H9 (cell line): ENCODE results near the gene FAM13B. TPM values are rescaled to one million over a fixed set of nuclear protein-coding genes. Genes with fewer than 3 reads are reported as not detected.

Source experiments
- DNase-seq: peaks from one replicate; pipeline ENCODE4 v3.0.0-alpha.2; 2017
- H2AFZ ChIP-seq: one replicate; pipeline ENCODE4 v1.6.1; 2013; ENCODE audit warnings: mild to moderate bottlenecking, low read length, control low read depth, moderate library complexity
- H2AK5ac ChIP-seq: 2 replicates; pipeline ENCODE4 v1.6.1; 2013; ENCODE audit warnings: low read length, control low read depth, mixed read lengths; ENCODE audit not compliant: insufficient read length
- H2BK120ac ChIP-seq: one replicate; pipeline ENCODE4 v1.6.1; 2013; ENCODE audit warnings: low read depth, mild to moderate bottlenecking, low read length, control low read depth, inconsistent platforms; ENCODE audit not compliant: poor library complexity, severe bottlenecking
- H2BK12ac ChIP-seq: 2 replicates; pipeline ENCODE4 v1.6.1; 2013; ENCODE audit warnings: low read length, control low read depth, mixed read lengths, low read depth; ENCODE audit not compliant: insufficient read length
- H2BK15ac ChIP-seq: 2 replicates; pipeline ENCODE4 v1.6.1; 2013; ENCODE audit warnings: low read depth, low read length, control low read depth
- H2BK20ac ChIP-seq: one replicate; pipeline ENCODE4 v1.6.1; 2013; ENCODE audit warnings: low read depth, mild to moderate bottlenecking, low read length, control low read depth, inconsistent platforms; ENCODE audit not compliant: poor library complexity, severe bottlenecking
- H2BK5ac ChIP-seq: 2 replicates; pipeline ENCODE4 v1.6.1; 2013; ENCODE audit warnings: low read length, control low read depth, mixed read lengths; ENCODE audit not compliant: insufficient read length
- H3K14ac ChIP-seq: 2 replicates; pipeline ENCODE4 v1.6.1; 2013; ENCODE audit warnings: low read length, control low read depth; ENCODE audit not compliant: insufficient read depth
- H3K18ac ChIP-seq: 2 replicates; pipeline ENCODE4 v1.6.1; 2013; ENCODE audit warnings: low read depth, mild to moderate bottlenecking, mixed read lengths, low read length, control low read depth; ENCODE audit not compliant: insufficient read length
- H3K23ac ChIP-seq: 2 replicates; pipeline ENCODE4 v1.6.1; 2013; ENCODE audit warnings: low read length, control low read depth, mixed read lengths, low read depth; ENCODE audit not compliant: insufficient read length
- H3K23me2 ChIP-seq: 2 replicates; pipeline ENCODE4 v1.6.1; 2013; ENCODE audit warnings: low read depth, mild to moderate bottlenecking, mixed read lengths, low read length, control low read depth; ENCODE audit not compliant: insufficient read length, poor library complexity, severe bottlenecking
- H3K27ac ChIP-seq: 2 replicates; pipeline ENCODE4 v1.5.1; 2013; ENCODE audit warnings: low read length, control low read depth, mixed read lengths, low read depth; ENCODE audit not compliant: insufficient read length
- H3K27me3 ChIP-seq: 2 replicates; pipeline ENCODE4 v1.6.1; 2013; ENCODE audit warnings: low read length, control low read depth, inconsistent platforms; ENCODE audit not compliant: insufficient read depth
- H3K4ac ChIP-seq: 2 replicates; pipeline ENCODE4 v1.6.1; 2013; ENCODE audit warnings: low read depth, mild to moderate bottlenecking, control low read depth, inconsistent platforms, low read length, moderate library complexity
- H3K4me1 ChIP-seq: 2 replicates; pipeline ENCODE4 v1.6.1; 2013; ENCODE audit warnings: low read length, control low read depth, inconsistent platforms; ENCODE audit not compliant: insufficient read depth
- H3K4me2 ChIP-seq: 2 replicates; pipeline ENCODE4 v1.6.1; 2013; ENCODE audit warnings: low read length, control low read depth, mixed read lengths; ENCODE audit not compliant: insufficient read length, insufficient read depth
- H3K56ac ChIP-seq: 2 replicates; pipeline ENCODE4 v1.6.1; 2013; ENCODE audit warnings: low read depth, mild to moderate bottlenecking, mixed read lengths, low read length, control low read depth; ENCODE audit not compliant: insufficient read length
- H3K79me1 ChIP-seq: 2 replicates; pipeline ENCODE4 v1.6.1; 2013; ENCODE audit warnings: low read depth, mild to moderate bottlenecking, moderate library complexity, low read length, control low read depth, inconsistent platforms; ENCODE audit not compliant: insufficient read depth, poor library complexity, severe bottlenecking
- H3K79me2 ChIP-seq: 2 replicates; pipeline ENCODE4 v1.6.1; 2013; ENCODE audit warnings: low read length, control low read depth, inconsistent platforms; ENCODE audit not compliant: insufficient read depth
- H3K9ac ChIP-seq: 2 replicates; pipeline ENCODE4 v1.6.1; 2013; ENCODE audit warnings: low read length, control low read depth, mixed read lengths; ENCODE audit not compliant: insufficient read length; ENCODE audit errors: extremely low read depth
- H3K9me3 ChIP-seq: one replicate; pipeline ENCODE4 v1.6.1; 2013; ENCODE audit warnings: low read depth, low read length, inconsistent platforms; ENCODE audit not compliant: control insufficient read depth
- H3T11ph ChIP-seq: one replicate; pipeline ENCODE4 v1.6.1; 2013; ENCODE audit warnings: mild to moderate bottlenecking, low read length, control low read depth, inconsistent platforms
- H4K20me1 ChIP-seq: one replicate; pipeline ENCODE4 v1.6.1; 2013; ENCODE audit not compliant: control insufficient read depth, insufficient read length, insufficient read depth
- H4K5ac ChIP-seq: 2 replicates; pipeline ENCODE4 v1.6.1; 2013; ENCODE audit warnings: low read depth, mild to moderate bottlenecking, mixed read lengths, low read length, control low read depth; ENCODE audit not compliant: insufficient read length
- H4K8ac ChIP-seq: replicated peaks from 2 replicates; pipeline ENCODE4 v1.6.1; 2013; ENCODE audit warnings: low read length, control low read depth, mixed read lengths, low read depth; ENCODE audit not compliant: insufficient read length
- H4K91ac ChIP-seq: 2 replicates; pipeline ENCODE4 v1.6.1; 2013; ENCODE audit warnings: low read depth, mild to moderate bottlenecking, moderate library complexity, mixed read lengths, low read length, control low read depth; ENCODE audit not compliant: insufficient read length
- H3K27ac Mint-ChIP-seq, 3 experiments: 2 replicates in 2 of 3; 3 replicates in 1 of 3; pipeline ENCODE4 v1.8.0; 2020 to 2021; ENCODE audit warnings: mixed read lengths in 3 of 3, mild to moderate bottlenecking in 1 of 3, moderate library complexity in 1 of 3
- H3K27me3 Mint-ChIP-seq: 2 replicates; pipeline ENCODE4 v1.8.0; 2021; ENCODE audit warnings: low read depth, mild to moderate bottlenecking, moderate library complexity, mixed read lengths
- H3K36me3 Mint-ChIP-seq, 3 experiments: 2 replicates in 2 of 3; 3 replicates in 1 of 3; pipeline ENCODE4 v1.8.0; 2020 to 2021; ENCODE audit warnings: low read depth in 3 of 3, mixed read lengths in 3 of 3; ENCODE audit not compliant: insufficient read depth in 1 of 3
- H3K4me1 Mint-ChIP-seq, 2 experiments: 2 replicates each; pipeline ENCODE4 v1.8.0; 2020; ENCODE audit warnings: mixed read lengths in 2 of 2
- H3K4me3 Mint-ChIP-seq, 2 experiments: 2 replicates in 1 of 2; 3 replicates in 1 of 2; pipeline ENCODE4 v1.8.0; 2020 to 2021; ENCODE audit warnings: mild to moderate bottlenecking in 2 of 2, mixed read lengths in 2 of 2, moderate library complexity in 1 of 2
- H3K9me3 Mint-ChIP-seq, 2 experiments: 2 replicates in 1 of 2; 3 replicates in 1 of 2; pipeline ENCODE4 v1.8.0; 2020; ENCODE audit warnings: mild to moderate bottlenecking in 2 of 2, mixed read lengths in 2 of 2, moderate library complexity in 1 of 2
- CTCF ChIP-seq: fragments of 200-600 bp; sonication (generic); conservative IDR thresholded peaks from 3 replicates; pipeline ENCODE4 v1.8.0; 2021; ENCODE audit warnings: antibody characterized with exemption, mild to moderate bottlenecking
- WGBS: extraction: QIAGEN DNeasy Blood & Tissue Kit; methylation state at CpG from one replicate; pipeline ENCODE4 v1.1.7; 2013; ENCODE audit warnings: missing lambda C conversion rate, low lambda C conversion rate, mixed read lengths; ENCODE audit not compliant: insufficient read length; ENCODE audit errors: extremely low coverage; 5-methylcytosine and 5-hydroxymethylcytosine counted together
- total RNA-seq: library from RNA; stranded (reverse); gene quantifications from 2 replicates; pipeline ENCODE4 v1.2.1, GENCODE V29; 2021

The FAM13B gene
- total RNA-seq, 1 experiment from 2014 or later: 23.0 TPM

GRCh38 chr5:138065102-138065501 is 32.2 kb upstream of the FAM13B start:
- peaks cover 0 to 1% (median 0%) of the 10 kb centered on the region in 3 experiments; a peak in 2 of 7 replicates for H3K36me3 Mint-ChIP-seq
- no peak overlapping the region for H4K5ac ChIP-seq
- no peak overlapping the region for H2BK20ac ChIP-seq
- no peak overlapping the region for H2BK15ac ChIP-seq
- peaks cover 4% of the 10 kb centered on the region in 2 experiments; a peak in 4 of 5 replicates for H3K9me3 Mint-ChIP-seq
- no peak overlapping the region for H3T11ph ChIP-seq
- no peak overlapping the region for H3K4me2 ChIP-seq
- no peaks in the 10 kb centered on the region for H3K79me1 ChIP-seq
- H3K14ac ChIP-seq: no peak overlapping the region
- H3K27me3 ChIP-seq: no peaks in the 10 kb centered on the region
- H3K4me1 Mint-ChIP-seq: peaks cover 0 to 7% of the 10 kb centered on the region in 2 experiments; a peak in 3 of 4 replicates
- peak; percentile 72 for TF ChIP-seq CTCF
- no peak overlapping the region for H3K56ac ChIP-seq
- H4K91ac ChIP-seq: no peak overlapping the region
- H2BK5ac ChIP-seq: no peak overlapping the region
- no CpG with 5 or more reads among the region's 5 CpGs for WGBS
- peak; percentile 67 for DNase-seq
- no peak overlapping the region; a peak in 1 of 5 replicates for H3K4me3 Mint-ChIP-seq
- no peak overlapping the region for H3K23ac ChIP-seq
- no peaks in the 10 kb centered on the region for H4K20me1 ChIP-seq
- no peaks in the 10 kb centered on the region for H3K79me2 ChIP-seq
- no peaks in the 10 kb centered on the region for H3K9me3 ChIP-seq
- H3K27ac ChIP-seq: no peak overlapping the region
- H2BK12ac ChIP-seq: no peak overlapping the region
- no peaks in the 10 kb centered on the region for H3K4me1 ChIP-seq
- no peak overlapping the region for H3K18ac ChIP-seq
- no peak overlapping the region for H2AFZ ChIP-seq
- H3K9ac ChIP-seq: no peak overlapping the region
- H3K27me3 Mint-ChIP-seq: peaks cover 3% of the 10 kb centered on the region; the same call in 1 of the 2 replicates
- H3K27ac Mint-ChIP-seq: no peak overlapping the region; a peak in 1 of 7 replicates
- H3K23me2 ChIP-seq: no peaks in the 10 kb centered on the region
- no peak overlapping the region for H2AK5ac ChIP-seq
- no peak overlapping the region for H2BK120ac ChIP-seq
- no peak overlapping the region for H3K4ac ChIP-seq
- no peak overlapping the region for H4K8ac ChIP-seq
